HepG2 (cell line): ENCODE measurements around the gene PA2G4. TPM values are rescaled to one million over a fixed set of nuclear protein-coding genes. Genes with fewer than 3 reads are reported as not detected.

Experiments
- IRF9 ChIP-seq: sonication (generic); formaldehyde crosslinking; IDR thresholded peaks from 2 replicates; pipeline ENCODE4 v1.8.0; 2022; ENCODE audit warnings: missing genetic modification reagents, mild to moderate bottlenecking, borderline replicate concordance
- KLF13 ChIP-seq: sonication (generic); formaldehyde crosslinking; IDR thresholded peaks from 2 replicates; pipeline ENCODE4 v1.4.0; 2020; ENCODE audit warnings: mild to moderate bottlenecking, missing genetic modification reagents
- KLF16 ChIP-seq, 2 experiments: sonication (generic) in 1 of 2; formaldehyde crosslinking in 1 of 2; IDR thresholded peaks; 2 replicates each; pipeline versions ENCODE4 v1.6.1 to v1.8.0; 2016 to 2023; ENCODE audit warnings: missing genetic modification reagents in 2 of 2, missing compliant biosample characterization in 1 of 2
- KMT2A ChIP-seq: sonication (generic); formaldehyde crosslinking; IDR thresholded peaks from 2 replicates; pipeline ENCODE4 v1.4.0; 2020; ENCODE audit warnings: missing genetic modification reagents
- PAX8 ChIP-seq: sonication (generic); formaldehyde crosslinking; IDR thresholded peaks from 2 replicates; pipeline ENCODE4 v1.8.0; 2022; ENCODE audit warnings: mild to moderate bottlenecking, missing genetic modification reagents, borderline replicate concordance
- PRDM4 ChIP-seq: sonication (generic); formaldehyde crosslinking; IDR thresholded peaks from 2 replicates; pipeline ENCODE4 v1.9.0; 2021; ENCODE audit warnings: missing genetic modification reagents, borderline replicate concordance
- ZBTB1 ChIP-seq: sonication (generic); formaldehyde crosslinking; IDR thresholded peaks from 2 replicates; pipeline ENCODE4 v1.4.0; 2020; ENCODE audit warnings: missing genetic modification reagents, borderline replicate concordance
- ZBTB2 ChIP-seq: sonication (generic); formaldehyde crosslinking; IDR thresholded peaks from 2 replicates; pipeline ENCODE4 v1.8.0; 2022; ENCODE audit warnings: low read depth, missing genetic modification reagents
- ZFP82 ChIP-seq: sonication (generic); formaldehyde crosslinking; IDR thresholded peaks from 2 replicates; pipeline ENCODE4 v1.5.1; 2020; ENCODE audit warnings: mild to moderate bottlenecking, missing genetic modification reagents, borderline replicate concordance
- ZNF12 ChIP-seq: sonication (generic); formaldehyde crosslinking; IDR thresholded peaks from 2 replicates; pipeline ENCODE4 v1.5.0; 2020; ENCODE audit warnings: missing genetic modification reagents
- ZNF318 ChIP-seq: sonication (generic); formaldehyde crosslinking; IDR thresholded peaks from 2 replicates; pipeline ENCODE4 v1.4.0; 2020; ENCODE audit warnings: mild to moderate bottlenecking, missing genetic modification reagents
- ZNF331 ChIP-seq: sonication (generic); formaldehyde crosslinking; IDR thresholded peaks from 2 replicates; pipeline ENCODE4 v1.4.0; 2020; ENCODE audit warnings: missing genetic modification reagents
- ZNF335 ChIP-seq: sonication (generic); formaldehyde crosslinking; IDR thresholded peaks from 2 replicates; pipeline ENCODE4 v1.4.0; 2020; ENCODE audit warnings: missing genetic modification reagents
- ZNF557 ChIP-seq: sonication (generic); formaldehyde crosslinking; IDR thresholded peaks from 2 replicates; pipeline ENCODE4 v1.4.0; 2020; ENCODE audit warnings: missing genetic modification reagents
- polyA plus RNA-seq, 8 experiments: library from polyadenylated mRNA; depleted of rRNA in 3 of 8; stranded (reverse) in 7 of 8; unstranded in 1 of 8; fragments of >200 nt; fragmentation: Illumina TruSeq in 4 of 8; extraction: Trizol in 4 of 8; gene quantifications; 2 replicates each; pipeline versions ENCODE4 v1.2.1 to v1.2.3, GENCODE V29; 2011 to 2016; ENCODE audit warnings: low read depth in 4 of 8, missing spikeins in 1 of 8, mixed read lengths in 1 of 8; ENCODE audit not compliant: insufficient read depth in 1 of 8
- total RNA-seq, 5 experiments: library from RNA; depleted of rRNA; stranded (reverse); fragments of >200 nt; fragmentation: Illumina TruSeq; extraction: Trizol; gene quantifications; 2 replicates each; pipeline ENCODE4 v1.2.3, GENCODE V29; 2016; ENCODE audit warnings: low read depth in 1 of 5

PA2G4 gene
- total and polyA plus RNA-seq, 2 of the 13 experiments (the other 11 are each of a cell fraction or from before 2014, with no cell fraction given): 147 to 240 TPM

DNA sequence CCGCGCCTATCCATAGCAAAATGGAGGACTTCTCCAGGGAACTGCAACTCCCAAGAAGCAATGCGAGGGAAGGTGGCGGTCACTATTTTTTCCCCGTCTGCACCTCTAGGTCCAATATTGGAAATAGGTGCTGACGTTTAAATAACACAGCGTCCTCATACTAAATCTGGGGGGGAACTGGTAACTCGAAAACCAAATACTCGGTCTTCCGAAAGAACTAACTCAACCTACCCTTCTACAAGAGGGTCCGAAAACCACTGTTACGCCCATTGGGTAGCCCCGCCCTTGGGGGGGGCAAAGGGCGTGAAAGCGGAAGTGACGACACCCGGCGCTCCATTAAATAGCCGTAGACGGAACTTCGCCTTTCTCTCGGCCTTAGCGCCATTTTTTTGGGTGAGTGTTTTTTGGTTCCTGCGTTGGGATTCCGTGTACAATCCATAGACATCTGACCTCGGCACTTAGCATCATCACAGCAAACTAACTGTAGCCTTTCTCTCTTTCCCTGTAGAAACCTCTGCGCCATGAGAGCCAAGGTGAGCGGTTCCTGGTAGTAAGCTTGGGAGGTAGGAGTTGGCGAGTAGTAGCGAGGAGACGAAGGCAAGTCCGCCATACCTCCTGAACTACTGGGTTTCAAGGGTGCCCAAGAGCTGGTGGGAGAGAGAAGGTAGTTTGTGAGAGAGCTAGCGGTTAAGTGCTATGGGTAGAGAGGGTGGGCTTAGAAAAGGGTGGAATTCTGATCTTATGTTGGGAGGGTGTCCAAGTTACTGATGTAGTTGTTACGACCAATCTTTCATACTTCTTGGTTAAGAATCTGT is 12.1 kb downstream of the PA2G4 start, which contains the start of gene RPL41 (continued):
- TF ChIP-seq ZFP82: no peak
- TF ChIP-seq KMT2A (CRISPR knock-in tag): peak; percentile 37; the same call in 1 of the 2 replicates
- TF ChIP-seq ZBTB2 (CRISPR knock-in tag): no peak
- TF ChIP-seq IRF9 (CRISPR knock-in tag): peak; percentile 41; the same call in 1 of the 2 replicates
- peak; percentile 76; the same call in 1 of the 2 replicates for TF ChIP-seq ZNF335 (CRISPR knock-in tag)
- TF ChIP-seq PRDM4 (CRISPR knock-in tag): 0 out of 2 replicates have a peak, but pooled peaks have one; percentile 65
- peak in 1 of 2 experiments; percentile 94; a peak in 2 of 4 replicates for TF ChIP-seq KLF16 (CRISPR knock-in tag; IDR thresholded peaks at IDR 0.05)
- TF ChIP-seq ZNF318 (CRISPR knock-in tag): peak; percentile 87; the same call in 1 of the 2 replicates
- peak; percentile 59; the same call in 1 of the 2 replicates for TF ChIP-seq KLF13 (CRISPR knock-in tag)
- peak; percentile 16; the same call in 1 of the 2 replicates for TF ChIP-seq ZNF12 (CRISPR knock-in tag)
- TF ChIP-seq ZNF331 (CRISPR knock-in tag): peak; percentile 62; the same call in 1 of the 2 replicates
- TF ChIP-seq ZNF557 (CRISPR knock-in tag): 0 out of 2 replicates have a peak, but pooled peaks have one; percentile 58
- TF ChIP-seq ZBTB1 (CRISPR knock-in tag): peak; percentile 38; the same call in 1 of the 2 replicates
- TF ChIP-seq PAX8 (CRISPR knock-in tag): 0 out of 2 replicates have a peak, but pooled peaks have one; percentile 38
